GM23248 (cell line): ENCODE measurements around the gene GFAP.

Source experiments
- EZH2 ChIP-seq: fragments of 200-600 bp; sonication (generic); IDR thresholded peaks from 2 replicates; pipeline ENCODE4 v1.6.1; 2018; ENCODE audit warnings: antibody characterized with exemption, mild to moderate bottlenecking; ENCODE audit not compliant: insufficient read depth, poor library complexity, severe bottlenecking
- EZH2phosphoT487 ChIP-seq: fragments of 200-600 bp; sonication (generic); IDR thresholded peaks from 2 replicates; pipeline ENCODE4 v1.6.1; 2018; ENCODE audit warnings: antibody characterized with exemption, moderate library complexity, mild to moderate bottlenecking, low read depth; ENCODE audit not compliant: insufficient read depth

GRCh38 chr17:44879376-44879775 is 35.9 kb downstream of the GFAP start:
- TF ChIP-seq EZH2 (no peak), EZH2phosphoT487 (no peak)
